ENCODE measurements around the gene FAM149B1.
A peak's percentile ranks its signal among the peaks of the same experiment; 100 is the strongest.

The FAM149B1 gene

GRCh38 chr10:73167783-73168464, at the start of gene FAM149B1, which contains the start of gene ECD:
FAM149B1 (plus strand) TSS chr10:73168119; CDS start chr10:73168340, 221 bp downstream.
ECD (minus strand) TSS chr10:73168008; CDS start chr10:73163937, 4,071 bp downstream.
- TF ChIP-seq, protein P1, sequence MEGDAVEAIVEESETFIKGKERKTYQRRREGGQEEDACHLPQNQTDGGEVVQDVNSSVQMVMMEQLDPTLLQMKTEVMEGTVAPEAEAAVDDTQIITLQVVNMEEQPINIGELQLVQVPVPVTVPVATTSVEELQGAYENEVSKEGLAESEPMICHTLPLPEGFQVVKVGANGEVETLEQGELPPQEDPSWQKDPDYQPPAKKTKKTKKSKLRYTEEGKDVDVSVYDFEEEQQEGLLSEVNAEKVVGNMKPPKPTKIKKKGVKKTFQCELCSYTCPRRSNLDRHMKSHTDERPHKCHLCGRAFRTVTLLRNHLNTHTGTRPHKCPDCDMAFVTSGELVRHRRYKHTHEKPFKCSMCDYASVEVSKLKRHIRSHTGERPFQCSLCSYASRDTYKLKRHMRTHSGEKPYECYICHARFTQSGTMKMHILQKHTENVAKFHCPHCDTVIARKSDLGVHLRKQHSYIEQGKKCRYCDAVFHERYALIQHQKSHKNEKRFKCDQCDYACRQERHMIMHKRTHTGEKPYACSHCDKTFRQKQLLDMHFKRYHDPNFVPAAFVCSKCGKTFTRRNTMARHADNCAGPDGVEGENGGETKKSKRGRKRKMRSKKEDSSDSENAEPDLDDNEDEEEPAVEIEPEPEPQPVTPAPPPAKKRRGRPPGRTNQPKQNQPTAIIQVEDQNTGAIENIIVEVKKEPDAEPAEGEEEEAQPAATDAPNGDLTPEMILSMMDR (IDR thresholded peaks at IDR 0.05; ENCODE audit: low read depth, low read length): no peak
- H3K4me3 ChIP-seq (ENCODE audit: low read depth, low read length): peak within 1 kb of the TSS; percentile 99

GRCh38 chr10:73119457-73119856, 48.5 kb upstream of the FAM149B1 start:
- no peak overlapping the region for H3K4me3 ChIP-seq (ENCODE audit: low read depth, low read length)
- TF ChIP-seq, protein P1 (IDR thresholded peaks at IDR 0.05; ENCODE audit: low read depth, low read length): no peak

DNA sequence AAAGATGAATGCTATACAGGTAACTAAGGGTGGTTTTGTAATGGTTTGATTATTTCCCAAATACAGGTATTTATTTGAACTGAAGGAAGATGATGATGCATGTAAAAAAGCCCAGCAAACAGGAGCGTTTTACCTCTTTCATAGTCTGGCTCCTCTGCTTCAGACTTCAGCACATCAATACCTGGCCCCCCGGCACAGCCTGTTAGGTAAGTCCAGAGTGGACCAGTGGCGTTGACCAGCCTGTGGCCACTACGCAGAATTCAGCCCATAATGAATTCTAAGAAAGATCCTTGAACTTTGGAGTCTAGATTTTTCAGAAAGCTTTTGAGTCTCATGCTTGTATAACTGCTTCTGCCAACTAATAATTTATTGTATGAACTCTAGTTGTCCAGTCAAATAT, 48.0 kb upstream of the FAM149B1 start:
- TF ChIP-seq, protein P1 (IDR thresholded peaks at IDR 0.05; ENCODE audit: low read depth, low read length): no peak
- no peak overlapping the region for H3K4me3 ChIP-seq (ENCODE audit: low read depth, low read length)

GRCh38 chr10:73126343-73126742, 41.6 kb upstream of the FAM149B1 start:
- no peak overlapping the region for H3K4me3 ChIP-seq (ENCODE audit: low read depth, low read length)
- TF ChIP-seq, protein P1 (IDR thresholded peaks at IDR 0.05; ENCODE audit: low read depth, low read length): no peak

DNA sequence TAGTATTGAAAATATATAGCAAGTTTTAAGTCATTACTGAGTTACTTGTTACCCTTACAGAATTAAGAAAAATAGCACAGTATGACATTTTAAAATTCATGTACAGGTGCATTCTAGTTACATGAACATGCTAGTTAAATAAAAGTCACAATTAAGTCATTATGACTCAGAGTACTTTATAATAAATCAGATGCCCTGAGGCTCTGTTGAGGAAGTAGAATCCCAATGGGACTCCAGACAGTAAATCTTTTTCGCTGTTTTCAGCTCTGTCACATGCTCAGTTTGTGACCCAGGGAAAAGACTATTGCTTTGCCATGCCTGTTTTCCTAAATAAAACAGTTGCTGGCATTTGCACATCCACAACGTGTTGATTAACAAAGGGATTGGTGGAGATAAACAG, 36.6 kb upstream of the FAM149B1 start:
- TF ChIP-seq, protein P1 (IDR thresholded peaks at IDR 0.05; ENCODE audit: low read depth, low read length): no peak
- no peak overlapping the region for H3K4me3 ChIP-seq (ENCODE audit: low read depth, low read length)

DNA sequence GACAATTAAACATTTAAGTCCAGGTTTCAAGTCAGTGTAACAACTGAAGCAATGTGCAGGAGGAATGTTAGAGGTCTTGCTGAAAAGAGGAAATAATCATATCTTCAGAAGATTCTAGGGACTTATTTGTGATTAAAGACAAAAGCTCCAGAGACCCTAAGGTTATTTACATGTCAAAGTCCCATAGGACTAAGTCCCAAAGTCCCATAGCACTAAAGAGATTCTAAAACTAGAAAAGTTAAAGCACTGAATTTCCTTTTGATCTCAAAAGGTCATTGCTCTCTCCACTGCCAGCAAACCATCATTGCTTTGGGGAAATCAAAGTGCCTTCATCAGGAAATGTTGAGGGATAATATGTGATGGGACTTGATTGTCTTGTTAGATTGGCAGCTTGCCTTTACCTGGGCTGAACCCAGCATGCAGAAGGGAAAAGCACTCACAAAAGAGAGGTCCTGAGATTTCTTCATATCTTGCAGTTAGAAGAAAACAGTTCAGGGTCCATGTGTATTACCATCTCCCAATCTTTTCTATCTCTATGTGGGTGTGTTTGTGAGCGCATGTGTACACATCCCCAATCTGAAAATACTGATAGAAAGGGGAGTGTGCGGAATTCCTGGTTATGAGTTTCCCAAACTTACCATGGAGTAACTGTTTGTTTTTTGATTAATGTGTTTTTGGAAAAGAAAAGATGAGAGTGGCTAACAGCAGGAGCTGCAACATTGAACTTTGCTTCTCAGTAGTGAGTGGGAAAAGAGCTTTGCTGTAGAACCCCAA, 35.8 kb upstream of the FAM149B1 start:
- TF ChIP-seq, protein P1 (IDR thresholded peaks at IDR 0.05; ENCODE audit: low read depth, low read length): no peak
- H3K4me3 ChIP-seq (ENCODE audit: low read depth, low read length): no peak overlapping the region

DNA sequence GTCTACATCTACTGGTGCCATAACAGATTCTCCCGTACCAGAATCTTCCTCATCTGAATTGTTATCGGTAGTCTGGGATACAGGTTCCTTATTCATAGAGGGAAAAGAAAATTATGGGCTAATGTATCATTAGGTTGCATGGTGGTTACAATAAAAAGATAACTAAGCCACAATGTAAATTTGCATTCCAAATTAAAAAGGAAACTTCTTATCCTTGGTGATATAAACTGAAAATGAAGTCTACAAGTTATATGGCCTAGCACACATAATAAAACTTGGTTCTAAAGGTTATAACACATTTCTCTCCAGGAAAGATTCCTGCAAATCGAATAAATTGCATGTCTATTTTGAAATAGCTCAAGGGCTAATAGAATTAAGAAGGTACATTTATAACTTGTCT, 33.2 kb upstream of the FAM149B1 start:
- TF ChIP-seq, protein P1 (IDR thresholded peaks at IDR 0.05; ENCODE audit: low read depth, low read length): no peak
- H3K4me3 ChIP-seq (ENCODE audit: low read depth, low read length): no peak overlapping the region
